A673 (cell line): Measurements from ENCODE around the gene RTEL1. TPM values are rescaled to one million over a fixed set of nuclear protein-coding genes. Genes with fewer than 3 reads are reported as not detected.
"Not testable (repeated sequence)": the region's sequence is repeated elsewhere in the genome, so short reads cannot be mapped to it uniquely, and the experiment has no call there.

ENCODE experiments used
- BruUV-seq: library from RNA; stranded (reverse); fragments of 400-500 nt; replicated peaks from 2 replicates; lab custom pipeline; 2021; lab: Mats Ljungman, UMichigan
- CTCF ChIA-PET: fragments of 300-600 bp; sonication (Branson Sonifier 250); formaldehyde crosslinking; loops from one replicate; lab custom pipeline; 2022; ENCODE audit warnings: antibody characterized with exemption; lab: Charles Lee
- POLR2A ChIA-PET: fragments of 300-600 bp; sonication (Branson Sonifier 250); formaldehyde crosslinking; loops from one replicate; lab custom pipeline; 2022; ENCODE audit warnings: antibody characterized with exemption; ENCODE audit not compliant: low non-redundant PET; lab: Charles Lee
- DNase-seq: peaks from one replicate; pipeline ENCODE4 v3.0.0-alpha.2; 2015; ENCODE audit warnings: low spot score
- H3K27ac ChIP-seq: fragments of 200-600 bp; sonication (generic); 2 replicates; pipeline ENCODE4 v1.5.1; 2016; ENCODE audit warnings: mixed run types, low read depth, mild to moderate bottlenecking, mixed read lengths, antibody characterized with exemption, low read length; ENCODE audit not compliant: poor library complexity, severe bottlenecking
- H3K27me3 ChIP-seq: fragments of 200-600 bp; sonication (generic); replicated peaks from 2 replicates; pipeline ENCODE4 v1.6.1; 2017; ENCODE audit warnings: mixed run types, low read depth, mild to moderate bottlenecking, mixed read lengths, antibody characterized with exemption, low read length; ENCODE audit not compliant: insufficient read depth, poor library complexity
- H3K36me3 ChIP-seq: fragments of 200-600 bp; sonication (generic); 2 replicates; pipeline ENCODE4 v1.6.1; 2016; ENCODE audit warnings: mixed run types, mild to moderate bottlenecking, mixed read lengths, antibody characterized with exemption, low read length; ENCODE audit not compliant: insufficient read depth, poor library complexity, severe bottlenecking
- H3K4me1 ChIP-seq: fragments of 200-600 bp; sonication (generic); 2 replicates; pipeline ENCODE4 v1.6.1; 2017; ENCODE audit warnings: mixed run types, mild to moderate bottlenecking, mixed read lengths, antibody characterized with exemption, low read length; ENCODE audit not compliant: insufficient read depth, poor library complexity, severe bottlenecking
- H3K4me3 ChIP-seq: fragments of 200-600 bp; sonication (generic); 2 replicates; pipeline ENCODE4 v1.5.1; 2016; ENCODE audit warnings: low read depth, mixed run types, mild to moderate bottlenecking, mixed read lengths, low read length; ENCODE audit not compliant: poor library complexity, severe bottlenecking
- H3K9me3 ChIP-seq: fragments of 200-600 bp; sonication (generic); 2 replicates; pipeline ENCODE4 v1.6.1; 2016; ENCODE audit warnings: mixed run types, low read depth, mild to moderate bottlenecking, mixed read lengths, antibody characterized with exemption, low read length; ENCODE audit not compliant: poor library complexity, severe bottlenecking
- EZH2 ChIP-seq: fragments of 200-600 bp; sonication (generic); IDR thresholded peaks from 2 replicates; pipeline ENCODE4 v1.6.1; 2017; ENCODE audit warnings: borderline replicate concordance, low read depth, mild to moderate bottlenecking, mixed read lengths, antibody characterized with exemption, low read length; ENCODE audit not compliant: poor library complexity, severe bottlenecking
- intact Hi-C: fragments of 100-400 bp; cut with micrococcal nuclease; formaldehyde crosslinking; loops from one replicate; pipeline ENCODE4 v1.10.0; 2022; ENCODE audit not compliant: unreplicated experiment
- total RNA-seq: library from RNA; stranded (reverse); gene quantifications from 2 replicates; pipeline ENCODE4 v1.2.3, GENCODE V29; 2021
- TF ChIP-seq, protein P1 (sequence below): fragments of 300-800, 200-600 bp; sonication (generic); conservative IDR thresholded peaks from 2 replicates; pipeline ENCODE4 v1.5.1; 2017; ENCODE audit warnings: low read depth, mild to moderate bottlenecking, antibody characterized with exemption, low read length, moderate library complexity, mixed read lengths

RTEL1 gene
- total RNA-seq, 1 experiment from 2014 or later, result 45.6 TPM

DNA sequence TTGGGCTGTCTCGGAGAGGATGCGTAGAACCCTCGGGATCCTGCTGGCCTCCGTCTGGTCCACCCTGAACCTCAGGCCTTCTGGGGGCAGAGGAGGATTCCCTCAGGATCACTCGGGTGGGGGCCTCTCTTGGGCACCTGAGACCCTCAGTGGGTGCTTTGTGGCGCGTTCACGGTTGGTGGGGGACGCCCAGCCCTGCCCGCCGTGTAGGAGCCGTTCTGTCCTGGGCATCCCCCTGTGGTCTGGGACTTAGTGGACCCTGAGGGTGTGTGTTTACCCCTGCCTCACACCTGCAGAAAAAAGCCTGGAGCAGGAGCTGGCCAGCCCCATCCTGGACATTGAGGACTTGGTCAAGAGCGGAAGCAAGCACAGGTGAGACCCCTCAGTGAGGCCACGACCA lies 7.6 kb downstream of the RTEL1 start:
- ChIA-PET CTCF (no interaction called here), POLR2A (no interaction called here)
- H3K36me3 ChIP-seq, result peaks cover 29% of the 10 kb centered on the region
- H3K27ac ChIP-seq, result no peak overlapping the region
- TF ChIP-seq, protein P1, sequence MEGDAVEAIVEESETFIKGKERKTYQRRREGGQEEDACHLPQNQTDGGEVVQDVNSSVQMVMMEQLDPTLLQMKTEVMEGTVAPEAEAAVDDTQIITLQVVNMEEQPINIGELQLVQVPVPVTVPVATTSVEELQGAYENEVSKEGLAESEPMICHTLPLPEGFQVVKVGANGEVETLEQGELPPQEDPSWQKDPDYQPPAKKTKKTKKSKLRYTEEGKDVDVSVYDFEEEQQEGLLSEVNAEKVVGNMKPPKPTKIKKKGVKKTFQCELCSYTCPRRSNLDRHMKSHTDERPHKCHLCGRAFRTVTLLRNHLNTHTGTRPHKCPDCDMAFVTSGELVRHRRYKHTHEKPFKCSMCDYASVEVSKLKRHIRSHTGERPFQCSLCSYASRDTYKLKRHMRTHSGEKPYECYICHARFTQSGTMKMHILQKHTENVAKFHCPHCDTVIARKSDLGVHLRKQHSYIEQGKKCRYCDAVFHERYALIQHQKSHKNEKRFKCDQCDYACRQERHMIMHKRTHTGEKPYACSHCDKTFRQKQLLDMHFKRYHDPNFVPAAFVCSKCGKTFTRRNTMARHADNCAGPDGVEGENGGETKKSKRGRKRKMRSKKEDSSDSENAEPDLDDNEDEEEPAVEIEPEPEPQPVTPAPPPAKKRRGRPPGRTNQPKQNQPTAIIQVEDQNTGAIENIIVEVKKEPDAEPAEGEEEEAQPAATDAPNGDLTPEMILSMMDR, result no peak
- no peak for TF ChIP-seq EZH2
- H3K9me3 ChIP-seq, result no peaks in the 10 kb centered on the region
- intact Hi-C loops, result no loop called here
- BruUV-seq, result no TSS peak
- H3K27me3 ChIP-seq, result no peaks in the 10 kb centered on the region
- no peak overlapping the region for H3K4me3 ChIP-seq
- no peaks in the 10 kb centered on the region for H3K4me1 ChIP-seq
- DNase-seq, result no peak

DNA sequence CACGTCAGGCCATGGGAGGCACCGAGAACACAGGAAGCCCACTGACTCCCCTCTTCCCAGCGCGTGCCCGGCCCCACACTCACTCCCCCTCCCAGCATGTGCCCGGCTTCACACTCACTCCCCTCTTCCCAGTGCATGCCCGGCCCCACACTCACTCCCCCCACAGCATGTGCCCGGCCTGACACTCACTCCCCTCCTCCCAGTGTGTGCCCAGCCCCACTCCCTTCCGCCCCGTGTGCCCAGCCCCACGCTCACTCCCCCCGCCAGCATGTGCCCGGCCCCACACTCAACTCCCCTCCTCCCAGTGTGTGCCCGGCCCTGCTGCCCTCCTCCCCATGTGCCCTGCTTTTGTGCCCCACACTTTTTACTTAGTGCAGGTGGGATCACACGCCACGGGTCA lies 9.7 kb downstream of the RTEL1 start:
- H3K27me3 ChIP-seq, result no peaks in the 10 kb centered on the region
- ChIA-PET CTCF (no interaction called here), POLR2A (no interaction called here)
- H3K4me1 ChIP-seq, result no peaks in the 10 kb centered on the region
- no peak overlapping the region for H3K27ac ChIP-seq
- H3K4me3 ChIP-seq, result no peak overlapping the region
- no peaks in the 10 kb centered on the region for H3K9me3 ChIP-seq
- intact Hi-C loops, result no loop called here
- TF ChIP-seq EZH2, result no peak
- TF ChIP-seq, protein P1, result no peak
- DNase-seq, result no peak
- no TSS peak for BruUV-seq
- H3K36me3 ChIP-seq, result peaks cover 27% of the 10 kb centered on the region

DNA sequence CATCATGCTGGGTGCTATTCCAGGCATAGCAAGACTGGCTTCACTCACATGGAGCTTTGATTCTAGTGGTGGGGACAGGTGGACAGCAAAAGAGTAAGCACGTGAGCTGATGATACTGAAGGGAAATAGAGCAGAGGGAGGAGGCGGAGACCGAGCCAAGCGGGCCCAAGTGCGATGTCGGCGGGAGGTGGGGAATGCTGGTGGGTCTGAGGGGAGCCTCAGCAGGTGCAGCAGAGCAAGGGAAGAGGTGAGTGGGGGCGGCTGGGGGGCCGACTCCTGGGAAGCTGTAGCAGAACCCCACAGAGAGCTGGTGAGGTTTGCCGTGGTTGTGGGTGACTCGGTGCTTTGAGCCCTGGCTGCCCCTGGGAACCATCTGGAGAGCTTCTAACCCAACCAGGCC lies 10.2 kb downstream of the RTEL1 start:
- BruUV-seq, result no TSS peak
- Histone ChIP-seq H3K36me3 (peaks cover 24% of the 10 kb centered on the region), H3K27me3 (no peaks in the 10 kb centered on the region), H3K9me3 (no peaks in the 10 kb centered on the region), H3K4me1 (no peaks in the 10 kb centered on the region), H3K27ac (no peak overlapping the region), H3K4me3 (no peak overlapping the region)
- no peak for DNase-seq
- TF ChIP-seq EZH2, result no peak
- TF ChIP-seq, protein P1, result no peak
- intact Hi-C loops, result no loop called here
- ChIA-PET CTCF (no interaction called here), POLR2A (interaction anchor here (0.6 kb wide), 1 partner anchor 69 kb away, joined by 3 read pairs; no protein-coding TSS in a partner anchor)

DNA sequence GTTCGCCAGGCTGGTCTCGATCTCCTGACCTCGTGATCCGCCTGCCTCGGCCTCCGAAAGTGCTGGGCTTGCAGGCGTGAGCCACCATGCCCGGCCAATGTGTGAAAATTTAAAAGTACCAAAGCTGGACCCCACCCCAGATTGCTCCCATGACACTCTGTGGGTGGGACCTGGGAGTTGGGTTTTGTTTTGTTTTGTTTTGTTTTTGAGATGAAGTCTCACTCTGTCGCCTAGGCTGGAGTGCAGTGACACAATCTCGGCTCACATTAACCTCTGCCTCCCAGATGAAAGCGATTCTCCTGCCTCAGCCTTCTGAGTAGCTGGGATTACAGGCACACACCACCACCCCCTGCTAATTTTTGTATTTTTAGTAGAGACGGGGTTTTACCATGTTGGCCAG lies 13.6 kb downstream of the RTEL1 start:
- H3K27ac ChIP-seq, H3K4me3 ChIP-seq, DNase-seq, H3K4me1 ChIP-seq, POLR2A ChIA-PET, H3K27me3 ChIP-seq, intact Hi-C loops, BruUV-seq, H3K9me3 ChIP-seq, CTCF ChIA-PET: not testable (repeated sequence)
- peaks cover 20% of the 10 kb centered on the region for H3K36me3 ChIP-seq
